ENCODE results near the gene FILIP1L. TPM values are rescaled to one million over a fixed set of nuclear protein-coding genes. Genes with fewer than 3 reads are reported as not detected.
A peak's percentile ranks its signal among the peaks of the same experiment; 100 is the strongest.

The FILIP1L gene
- total RNA-seq, 4 donors from 2014 or later: 26.7 to 46.3 (median 30.8) TPM

DNA sequence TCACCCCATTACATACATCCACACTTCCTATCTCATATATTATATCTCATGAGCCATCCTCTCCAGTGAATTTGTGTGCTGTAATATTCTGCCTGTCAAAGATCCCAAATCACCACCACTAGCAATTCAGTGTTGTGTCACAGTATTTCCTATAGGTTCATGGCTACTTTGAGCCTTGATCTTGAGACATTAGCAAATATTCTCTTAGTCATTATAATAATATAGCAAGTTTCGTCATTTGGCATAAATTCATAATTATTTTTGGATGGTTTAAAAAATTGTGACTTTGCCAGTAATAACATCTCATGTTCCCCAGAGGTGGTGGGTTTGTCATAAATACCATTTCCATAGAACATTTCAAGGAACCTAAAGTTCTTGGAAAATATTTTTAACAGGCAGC lies 249.0 kb downstream of the FILIP1L start:
- Histone ChIP-seq H3K27ac (peak overlapping the region in 1 of 4 donors; percentile 60), H3K27me3 (no peaks in the 10 kb centered on the region), H3K36me3 (peaks cover 0 to 11% (median 0%) of the 10 kb centered on the region in 3 donors), H3K4me3 (no peak overlapping the region), H3K9me3 (no peaks in the 10 kb centered on the region), H3K4me1 (peaks cover 0 to 68% (median 19%) of the 10 kb centered on the region in 4 donors)
- no peak for TF ChIP-seq CTCF (IDR thresholded peaks at IDR 0.05)
- no peak for TF ChIP-seq EP300 (IDR thresholded peaks at IDR 0.05)
- no peak for TF ChIP-seq POLR2A (IDR thresholded peaks at IDR 0.05)
- 61 to 69% methylated on average over 1 of the region's 1 CpG for WGBS, 2 donors
- DNase-seq (ENCODE audit: low spot score in 2 of 2): no peak

GRCh38 chr3:99864289-99864688 lies 250.0 kb downstream of the FILIP1L start:
- 94 to 100% methylated on average over 2 of the region's 2 CpGs for WGBS, 2 donors
- H3K4me3 ChIP-seq: no peak overlapping the region
- peaks cover 0 to 68% (median 23%) of the 10 kb centered on the region in 4 donors for H3K4me1 ChIP-seq
- TF ChIP-seq EP300 (IDR thresholded peaks at IDR 0.05): no peak
- TF ChIP-seq CTCF (IDR thresholded peaks at IDR 0.05): no peak
- no peak for TF ChIP-seq POLR2A (IDR thresholded peaks at IDR 0.05)
- H3K27ac ChIP-seq: no peak overlapping the region
- DNase-seq (ENCODE audit: low spot score in 2 of 2): no peak
- H3K36me3 ChIP-seq: peaks cover 0 to 11% (median 0%) of the 10 kb centered on the region in 3 donors
- H3K9me3 ChIP-seq: no peaks in the 10 kb centered on the region
- no peaks in the 10 kb centered on the region for H3K27me3 ChIP-seq

- Histone ChIP-seq H3K27me3 (no peaks in the 10 kb centered on the region), H3K4me1 (peaks cover 0 to 68% (median 22%) of the 10 kb centered on the region in 4 donors), H3K9me3 (no peaks in the 10 kb centered on the region), H3K27ac (peak overlapping the region in 1 of 4 donors; percentile 32), H3K4me3 (no peak overlapping the region), H3K36me3 (peaks cover 0 to 11% (median 0%) of the 10 kb centered on the region in 3 donors)
- TF ChIP-seq POLR2A (IDR thresholded peaks at IDR 0.05) (no peak), EP300 (IDR thresholded peaks at IDR 0.05) (no peak), CTCF (IDR thresholded peaks at IDR 0.05) (no peak)
- WGBS, 2 donors: 80 to 85% methylated on average over 2 of the region's 2 CpGs
- DNase-seq (ENCODE audit: low spot score in 2 of 2): no peak
These were observed 250.7 kb downstream of the FILIP1L start for GRCh38 chr3:99863588-99863987.

GRCh38 chr3:99863002-99863401 lies 251.3 kb downstream of the FILIP1L start:
- H3K4me3 ChIP-seq: no peak overlapping the region
- TF ChIP-seq EP300 (IDR thresholded peaks at IDR 0.05) (no peak), POLR2A (IDR thresholded peaks at IDR 0.05) (no peak), CTCF (IDR thresholded peaks at IDR 0.05) (no peak)
- H3K4me1 ChIP-seq: peaks cover 0 to 63% (median 21%) of the 10 kb centered on the region in 4 donors
- peaks cover 0 to 11% (median 0%) of the 10 kb centered on the region in 3 donors for H3K36me3 ChIP-seq
- H3K27me3 ChIP-seq: no peaks in the 10 kb centered on the region
- peak overlapping the region in 1 of 4 donors; percentile 32 for H3K27ac ChIP-seq
- H3K9me3 ChIP-seq: no peaks in the 10 kb centered on the region
- WGBS, 2 donors: 80% methylated on average over 6 of the region's 6 CpGs
- no peak for DNase-seq (ENCODE audit: low spot score in 2 of 2)

GRCh38 chr3:99862208-99862607 lies 252.1 kb downstream of the FILIP1L start:
- 58 to 61% methylated on average over 2 of the region's 2 CpGs for WGBS, 2 donors

More at GRCh38 chr3:99862208-99862607, 252.1 kb downstream of the FILIP1L start:
- Histone ChIP-seq H3K4me3 (no peak overlapping the region), H3K36me3 (peaks cover 0 to 11% (median 0%) of the 10 kb centered on the region in 3 donors), H3K27me3 (no peaks in the 10 kb centered on the region), H3K4me1 (peaks cover 0 to 62% (median 21%) of the 10 kb centered on the region in 4 donors), H3K9me3 (no peaks in the 10 kb centered on the region), H3K27ac (peak overlapping the region in 1 of 4 donors; percentile 32)
- TF ChIP-seq EP300 (IDR thresholded peaks at IDR 0.05) (no peak), CTCF (IDR thresholded peaks at IDR 0.05) (no peak), POLR2A (IDR thresholded peaks at IDR 0.05) (no peak)
- DNase-seq (ENCODE audit: low spot score in 2 of 2): no peak
